ENCODE measurements around the gene MYO5A.

GRCh38 chr15:52466134-52466701, 62.5 kb downstream of the MYO5A start:
- TF ChIP-seq CTCF (IDR thresholded peaks at IDR 0.05) = no peak
- TF ChIP-seq POLR2A (IDR thresholded peaks at IDR 0.05) = no peak
